T-helper 2 cell treated with Interferon-gamma antibody and Interleukin-4, amounts not matched to agents 5 μg/mL and 100 μg/mL, for 36 hours (primary cell): ENCODE results near the gene SYT7.
A peak's percentile ranks its signal among the peaks of the same experiment; 100 is the strongest.
"Not testable (repeated sequence)": the region's sequence is repeated elsewhere in the genome, so short reads cannot be mapped to it uniquely, and the experiment has no call there.

ENCODE experiments used
- DNase-seq: peaks from one replicate; pipeline ENCODE4 v3.0.0; 2021; ENCODE audit warnings: low spot score
- H3K27ac Mint-ChIP-seq: one replicate; pipeline ENCODE4 v1.8.0; 2021; ENCODE audit warnings: mild to moderate bottlenecking, mixed read lengths
- H3K27me3 Mint-ChIP-seq: one replicate; pipeline ENCODE4 v1.8.0; 2021; ENCODE audit warnings: low read depth, mixed read lengths
- H3K36me3 Mint-ChIP-seq: one replicate; pipeline ENCODE4 v1.8.0; 2021; ENCODE audit warnings: low read depth, mixed read lengths
- H3K4me1 Mint-ChIP-seq: one replicate; pipeline ENCODE4 v1.8.0; 2021; ENCODE audit warnings: low read depth, mixed read lengths
- H3K4me3 Mint-ChIP-seq: one replicate; pipeline ENCODE4 v1.8.0; 2022; ENCODE audit warnings: mild to moderate bottlenecking, moderate library complexity, mixed read lengths
- H3K9me3 Mint-ChIP-seq: one replicate; pipeline ENCODE4 v1.8.0; 2021; ENCODE audit warnings: mixed read lengths

The SYT7 gene

GRCh38 chr11:61480261-61480993, 100.4 kb downstream of the SYT7 start:
- H3K9me3 Mint-ChIP-seq = no peaks in the 10 kb centered on the region
- DNase-seq = no peak
- no peaks in the 10 kb centered on the region for H3K27me3 Mint-ChIP-seq
- H3K27ac Mint-ChIP-seq = no peak overlapping the region
- no peaks in the 10 kb centered on the region for H3K4me1 Mint-ChIP-seq
- H3K36me3 Mint-ChIP-seq = no peaks in the 10 kb centered on the region
- no peak overlapping the region for H3K4me3 Mint-ChIP-seq

DNA sequence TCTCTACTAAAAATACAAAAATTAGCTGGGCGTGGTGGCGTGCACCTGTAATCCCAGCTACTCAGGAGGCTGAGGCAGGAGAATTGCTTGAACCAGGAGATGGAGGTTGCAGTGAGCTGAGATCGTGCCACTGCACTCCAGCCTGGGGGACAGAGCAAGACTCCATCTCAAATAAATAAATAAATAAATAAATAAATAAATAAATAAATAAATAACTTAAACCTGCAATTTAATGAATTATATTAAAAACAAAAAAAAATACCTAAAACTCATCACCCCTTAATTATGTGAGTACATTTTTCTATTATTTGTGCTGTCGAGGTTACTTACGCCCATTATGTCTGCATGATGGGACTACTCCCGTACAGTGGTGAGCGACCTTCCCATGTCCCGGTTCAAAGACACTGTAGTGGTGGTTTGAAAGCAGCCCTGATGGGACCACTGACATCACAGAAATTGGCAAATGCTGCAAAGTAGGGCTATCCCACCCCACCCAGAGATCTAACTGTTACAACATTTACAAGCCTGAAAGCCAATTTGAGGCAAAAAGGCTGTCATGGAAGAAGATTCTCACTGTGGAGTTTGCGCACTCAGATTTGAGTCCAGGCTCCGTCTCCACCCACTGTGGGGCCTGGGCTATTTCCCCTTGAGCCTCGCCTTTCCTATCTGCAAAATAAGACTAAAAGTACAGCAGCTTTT, 101.4 kb downstream of the SYT7 start:
- not testable (repeated sequence) for H3K27ac Mint-ChIP-seq, DNase-seq, H3K9me3 Mint-ChIP-seq, H3K36me3 Mint-ChIP-seq, H3K4me3 Mint-ChIP-seq, H3K4me1 Mint-ChIP-seq, H3K27me3 Mint-ChIP-seq

- H3K4me3 Mint-ChIP-seq = no peak overlapping the region
- peaks cover 4% of the 10 kb centered on the region for H3K36me3 Mint-ChIP-seq
- H3K27me3 Mint-ChIP-seq = no peaks in the 10 kb centered on the region
- no peaks in the 10 kb centered on the region for H3K4me1 Mint-ChIP-seq
- H3K9me3 Mint-ChIP-seq = no peaks in the 10 kb centered on the region
- no peak overlapping the region for H3K27ac Mint-ChIP-seq
- DNase-seq = peak; percentile 27
Observed at GRCh38 chr11:61477727-61478148, 103.1 kb downstream of the SYT7 start.

DNA sequence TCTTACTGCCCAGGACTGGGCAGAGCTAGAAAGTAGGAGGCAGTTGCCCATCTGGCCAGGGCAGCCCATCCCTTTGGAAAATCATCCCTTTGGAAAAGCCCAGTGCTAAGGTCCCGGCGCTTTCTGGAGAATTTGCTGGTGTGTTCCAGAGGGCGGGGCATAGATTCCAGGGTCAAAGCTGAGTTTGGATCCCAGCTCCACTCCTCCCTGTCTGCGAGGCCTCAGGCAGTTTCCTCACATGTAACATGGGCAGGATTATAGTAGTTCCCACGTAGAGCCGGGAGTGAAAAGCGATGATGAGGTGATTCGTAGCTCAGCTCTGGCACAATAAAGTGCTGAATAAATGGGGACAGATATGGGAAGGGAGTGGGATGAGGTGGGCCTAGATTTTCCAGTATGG, 103.8 kb downstream of the SYT7 start:
- H3K27ac Mint-ChIP-seq = no peak overlapping the region
- peaks cover 4% of the 10 kb centered on the region for H3K36me3 Mint-ChIP-seq
- H3K4me3 Mint-ChIP-seq = no peak overlapping the region
- no peaks in the 10 kb centered on the region for H3K9me3 Mint-ChIP-seq
- no peak for DNase-seq
- H3K27me3 Mint-ChIP-seq = no peaks in the 10 kb centered on the region
- no peaks in the 10 kb centered on the region for H3K4me1 Mint-ChIP-seq

DNA sequence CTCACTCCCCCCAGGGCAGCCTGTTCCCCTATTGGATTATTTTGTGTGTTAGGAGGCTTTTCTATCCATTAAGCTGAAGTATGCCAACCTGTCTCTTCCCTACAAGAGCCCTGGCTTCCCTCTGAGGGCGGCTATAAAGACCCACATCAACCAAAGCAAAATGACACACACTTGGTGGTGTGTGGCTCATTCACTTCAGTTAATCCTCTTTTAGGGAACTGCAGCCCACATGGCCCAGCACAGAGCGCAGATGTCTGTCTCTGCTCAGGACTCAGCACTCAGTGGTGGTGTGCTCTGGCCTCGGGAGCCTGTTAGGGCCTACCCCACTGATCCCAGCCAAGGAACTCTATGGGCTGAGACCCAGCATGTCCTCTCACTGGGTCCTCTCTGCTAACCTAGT, 104.5 kb downstream of the SYT7 start:
- no peaks in the 10 kb centered on the region for H3K4me1 Mint-ChIP-seq
- DNase-seq = no peak
- H3K36me3 Mint-ChIP-seq = peaks cover 4% of the 10 kb centered on the region
- no peak overlapping the region for H3K4me3 Mint-ChIP-seq
- no peaks in the 10 kb centered on the region for H3K27me3 Mint-ChIP-seq
- H3K27ac Mint-ChIP-seq = no peak overlapping the region
- H3K9me3 Mint-ChIP-seq = no peaks in the 10 kb centered on the region

DNA sequence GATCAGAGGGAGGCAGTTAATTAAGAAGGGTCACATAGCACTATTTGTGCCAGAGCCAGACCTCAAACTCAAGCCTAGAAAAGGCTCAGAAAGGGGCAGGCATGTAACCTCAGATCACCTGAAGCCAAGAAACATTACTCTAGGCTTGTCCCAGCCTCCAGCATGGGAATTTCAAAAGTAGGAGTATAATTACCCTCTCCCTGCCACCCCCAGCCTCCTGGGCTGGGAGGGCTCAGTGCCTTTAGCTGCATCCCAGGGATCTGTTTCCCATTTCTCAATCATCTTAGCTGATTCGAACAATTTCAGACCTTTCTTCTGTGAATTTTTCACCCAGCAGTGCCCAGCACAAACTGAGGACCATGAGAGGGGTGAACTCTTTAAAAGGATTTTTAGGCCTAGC, 105.4 kb downstream of the SYT7 start:
- Mint-ChIP-seq H3K36me3 (peaks cover 4% of the 10 kb centered on the region), H3K4me1 (peaks cover 5% of the 10 kb centered on the region), H3K27me3 (no peaks in the 10 kb centered on the region), H3K4me3 (no peak overlapping the region), H3K9me3 (no peaks in the 10 kb centered on the region), H3K27ac (no peak overlapping the region)
- DNase-seq = no peak

DNA sequence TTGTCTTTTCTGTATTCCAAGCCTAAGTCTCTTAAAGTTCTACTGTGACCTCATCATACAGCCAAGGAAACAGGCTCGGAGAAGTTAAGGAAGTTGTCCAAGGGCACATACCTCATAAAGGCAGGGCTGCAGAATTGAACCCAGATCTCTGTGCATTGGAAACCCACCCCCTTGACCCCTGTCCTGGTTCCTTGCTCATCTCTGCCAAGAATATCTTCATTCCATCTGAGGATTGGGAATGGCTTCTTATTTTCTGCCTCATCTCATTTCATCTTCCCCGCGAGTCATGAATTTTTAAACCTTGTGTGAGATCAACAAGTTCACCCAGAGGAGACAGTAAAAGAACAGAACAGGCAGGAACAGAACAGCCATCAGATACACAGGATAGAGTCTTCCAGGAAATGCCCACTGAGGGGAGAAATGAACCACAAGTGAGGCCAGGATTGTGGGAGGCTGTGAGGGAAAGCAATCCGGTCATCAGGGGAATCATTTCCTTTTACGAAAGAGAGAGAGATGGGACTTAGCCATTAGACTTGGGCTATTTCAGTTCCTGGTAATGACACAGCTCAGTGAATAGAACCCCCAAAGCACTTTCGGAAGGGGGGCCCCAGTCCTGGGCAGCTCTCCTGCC, 106.7 kb downstream of the SYT7 start:
- Mint-ChIP-seq H3K9me3 (no peaks in the 10 kb centered on the region), H3K36me3 (peaks cover 4% of the 10 kb centered on the region), H3K4me3 (no peak overlapping the region), H3K27me3 (no peaks in the 10 kb centered on the region), H3K27ac (no peak overlapping the region), H3K4me1 (peaks cover 5% of the 10 kb centered on the region)
- DNase-seq = no peak

GRCh38 chr11:61473370-61474012, 107.4 kb downstream of the SYT7 start:
- H3K27ac Mint-ChIP-seq = no peak overlapping the region
- DNase-seq = no peak
- H3K4me3 Mint-ChIP-seq = no peak overlapping the region
- H3K4me1 Mint-ChIP-seq = peaks cover 5% of the 10 kb centered on the region
- H3K27me3 Mint-ChIP-seq = no peaks in the 10 kb centered on the region
- H3K36me3 Mint-ChIP-seq = peaks cover 4% of the 10 kb centered on the region
- H3K9me3 Mint-ChIP-seq = no peaks in the 10 kb centered on the region

DNA sequence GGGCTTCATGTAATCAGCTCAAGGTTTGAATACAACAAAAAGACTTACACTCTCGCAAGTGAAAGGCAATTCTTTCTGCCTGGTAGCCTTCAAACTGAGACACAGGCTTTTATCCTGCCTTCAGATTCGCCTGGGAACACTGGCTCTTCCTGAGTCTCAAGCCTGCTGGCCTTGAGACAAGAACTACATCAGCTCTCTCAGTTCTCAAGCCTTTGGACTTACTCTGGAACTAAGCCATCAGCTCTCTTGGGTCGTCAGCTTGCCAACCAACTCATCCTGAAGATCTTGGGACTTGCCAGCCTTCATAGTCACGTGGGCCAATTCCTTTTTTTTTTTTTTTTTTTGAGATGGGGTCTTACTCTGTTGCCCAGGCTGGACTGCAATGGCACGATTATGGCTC, 108.0 kb downstream of the SYT7 start:
- no peak overlapping the region for H3K4me3 Mint-ChIP-seq
- DNase-seq = no peak
- no peak overlapping the region for H3K27ac Mint-ChIP-seq
- peaks cover 5% of the 10 kb centered on the region for H3K4me1 Mint-ChIP-seq
- H3K36me3 Mint-ChIP-seq = peaks cover 5% of the 10 kb centered on the region
- no peaks in the 10 kb centered on the region for H3K9me3 Mint-ChIP-seq
- H3K27me3 Mint-ChIP-seq = no peaks in the 10 kb centered on the region

DNA sequence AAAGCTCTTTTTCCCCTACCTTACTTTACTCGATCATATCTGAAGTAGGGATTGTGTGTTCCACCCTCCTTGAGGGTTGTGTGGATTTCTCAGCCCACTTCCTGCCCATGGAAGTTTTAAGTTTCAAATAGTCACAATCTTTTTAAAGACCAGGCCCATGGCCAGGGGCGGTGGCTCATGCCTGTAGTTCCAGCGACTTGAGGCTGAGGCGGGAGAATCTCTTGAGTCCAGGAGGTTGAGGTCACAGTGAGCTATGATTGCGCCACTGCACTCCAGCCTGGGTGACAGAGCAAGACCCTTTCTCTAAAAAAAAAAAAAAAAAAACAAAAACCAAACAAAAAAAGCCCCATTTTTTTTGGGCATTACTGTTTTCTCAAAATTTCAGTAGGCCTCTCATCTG, 108.6 kb downstream of the SYT7 start:
- Mint-ChIP-seq H3K9me3 (no peaks in the 10 kb centered on the region), H3K4me1 (peaks cover 5% of the 10 kb centered on the region), H3K4me3 (no peak overlapping the region), H3K27ac (no peak overlapping the region), H3K36me3 (peaks cover 10% of the 10 kb centered on the region), H3K27me3 (no peaks in the 10 kb centered on the region)
- DNase-seq = no peak

DNA sequence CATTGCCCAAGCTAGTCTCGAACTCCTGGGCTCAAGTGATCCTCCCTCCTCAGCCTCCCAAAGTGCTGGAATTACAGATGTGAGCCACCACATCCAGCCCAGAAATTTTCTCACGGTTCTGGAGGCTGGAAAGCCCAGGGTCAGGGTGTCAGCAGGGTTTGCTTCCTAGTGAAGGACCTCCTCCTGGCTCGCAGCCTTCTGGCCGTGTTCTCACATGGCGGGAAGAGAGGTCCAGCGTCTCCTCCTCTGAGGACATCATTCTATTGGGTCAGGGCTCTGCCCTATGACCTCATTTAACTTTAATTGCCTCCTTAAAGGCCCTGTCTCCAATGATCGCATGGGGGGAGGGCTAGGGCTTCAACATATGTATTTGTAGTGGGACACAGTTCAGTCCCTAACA, 112.9 kb downstream of the SYT7 start:
- H3K27ac Mint-ChIP-seq = no peak overlapping the region
- H3K27me3 Mint-ChIP-seq = no peaks in the 10 kb centered on the region
- H3K9me3 Mint-ChIP-seq = no peaks in the 10 kb centered on the region
- DNase-seq = no peak
- H3K4me3 Mint-ChIP-seq = no peak overlapping the region
- H3K36me3 Mint-ChIP-seq = peaks cover 6% of the 10 kb centered on the region
- H3K4me1 Mint-ChIP-seq = peaks cover 5% of the 10 kb centered on the region

DNA sequence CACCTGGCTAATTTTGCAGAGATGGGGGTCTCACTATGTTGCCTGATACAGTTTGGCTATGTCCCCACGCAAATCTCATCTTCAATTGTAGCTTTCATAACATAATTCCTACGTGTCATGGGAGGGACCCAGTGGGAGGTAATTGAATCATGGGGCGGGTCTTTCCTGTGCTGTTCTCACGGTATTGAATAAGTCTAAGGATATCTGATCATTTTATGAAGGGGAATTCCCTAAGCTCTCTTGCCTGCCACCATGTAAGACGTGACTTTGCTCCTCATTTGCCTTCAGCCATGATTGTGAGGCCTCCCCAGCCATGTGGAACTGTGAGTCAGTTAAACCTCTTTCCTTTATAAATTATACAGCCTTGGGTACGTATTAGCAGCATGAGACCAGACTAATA, 113.3 kb downstream of the SYT7 start:
- not testable (repeated sequence) for H3K36me3 Mint-ChIP-seq, H3K9me3 Mint-ChIP-seq, H3K27ac Mint-ChIP-seq

More for the DNA sequence above, 113.3 kb downstream of the SYT7 start:
- H3K4me1 Mint-ChIP-seq, DNase-seq, H3K27me3 Mint-ChIP-seq, H3K4me3 Mint-ChIP-seq: not testable (repeated sequence)
